Stimulated activated CD4-positive, alpha-beta T cell treated with anti-CD3 and anti-CD28 coated beads, Interleukin-2, amount 100 ng/mL, for 4 hours (primary cell): ENCODE measurements around the gene CFAP299.
"Not testable (repeated sequence)": the region's sequence is repeated elsewhere in the genome, so short reads cannot be mapped to it uniquely, and the experiment has no call there.

Experiments used
- DNase-seq: peaks from one replicate; pipeline ENCODE4 v3.0.0-alpha.2; 2020; ENCODE audit warnings: low read depth

Gene CFAP299

DNA sequence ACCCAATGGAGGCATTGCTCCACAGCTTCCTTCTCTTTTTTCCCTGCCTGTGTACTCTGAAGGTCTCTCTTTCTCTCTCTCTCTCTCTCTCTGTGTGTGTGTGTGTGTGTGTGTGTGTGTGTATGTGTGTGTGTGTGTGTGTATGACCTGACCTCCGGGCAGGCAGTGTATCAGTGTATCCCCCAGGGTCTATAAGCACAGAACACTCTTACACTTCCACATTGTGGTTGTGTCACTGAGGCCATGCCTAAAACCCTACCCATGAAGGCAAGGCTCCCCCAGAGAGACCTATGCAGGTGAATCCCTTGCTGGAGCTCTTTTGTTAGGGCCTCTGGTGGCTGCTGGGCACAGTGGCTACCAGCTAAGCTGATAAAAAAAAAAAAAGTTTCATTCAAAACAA lies 394.6 kb downstream of the CFAP299 start:
- no peak for DNase-seq

DNA sequence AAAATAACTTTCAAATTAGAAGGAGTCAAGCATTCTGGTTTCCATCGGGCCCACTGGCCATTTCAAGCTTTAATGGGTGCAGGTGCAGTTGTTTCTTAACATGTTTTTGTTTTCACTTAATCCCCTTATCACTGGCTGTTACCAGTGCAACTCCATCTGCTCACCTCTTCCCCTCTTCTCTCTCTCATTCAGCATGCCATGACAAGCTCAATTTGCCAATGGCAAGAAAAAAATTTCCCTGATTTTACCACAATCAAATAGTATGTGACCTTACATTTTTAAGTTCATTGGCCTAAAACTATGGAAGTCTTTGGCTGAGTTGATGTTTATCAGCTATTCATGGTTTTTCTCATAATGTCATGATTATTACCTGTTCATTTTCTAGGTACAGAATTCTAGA lies 395.9 kb downstream of the CFAP299 start:
- no peak for DNase-seq

DNA sequence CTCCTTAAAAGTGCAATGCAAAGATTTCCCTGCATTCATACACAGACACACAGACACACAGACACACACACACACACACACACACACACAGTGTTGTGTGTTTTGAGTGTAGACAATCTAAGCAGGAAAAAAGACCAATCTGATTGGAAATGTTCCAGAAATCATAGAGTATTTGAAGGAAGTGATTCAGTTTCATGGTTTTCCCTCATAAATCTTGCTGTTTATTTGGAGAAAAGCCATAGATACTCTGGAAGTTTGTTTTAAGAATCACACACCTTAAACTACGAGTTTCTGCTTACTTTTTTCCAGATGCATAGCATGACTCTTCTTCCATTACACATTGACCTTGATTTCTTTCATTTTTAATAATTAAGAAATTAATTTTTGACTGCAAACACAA lies 396.5 kb downstream of the CFAP299 start:
- DNase-seq: no peak

DNA sequence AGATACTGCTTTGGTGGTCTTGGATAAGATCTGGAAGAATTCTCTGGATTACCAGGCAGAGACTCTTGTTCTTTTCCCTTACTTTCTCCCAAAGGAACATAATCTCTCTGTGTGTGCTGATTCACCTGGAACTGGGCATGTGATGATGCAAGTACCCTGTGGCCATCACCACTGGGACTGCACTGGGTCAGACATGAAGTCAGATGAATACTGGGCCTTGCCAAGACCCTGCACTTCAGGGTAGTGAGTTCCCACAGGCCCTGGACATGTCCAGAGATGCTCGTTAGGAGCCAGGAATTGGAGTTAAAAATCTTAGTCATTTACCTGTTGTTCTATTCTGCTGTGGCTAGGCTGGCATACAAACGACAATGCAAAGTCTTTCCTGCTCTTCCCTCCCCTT lies 404.8 kb downstream of the CFAP299 start:
- no peak for DNase-seq

DNA sequence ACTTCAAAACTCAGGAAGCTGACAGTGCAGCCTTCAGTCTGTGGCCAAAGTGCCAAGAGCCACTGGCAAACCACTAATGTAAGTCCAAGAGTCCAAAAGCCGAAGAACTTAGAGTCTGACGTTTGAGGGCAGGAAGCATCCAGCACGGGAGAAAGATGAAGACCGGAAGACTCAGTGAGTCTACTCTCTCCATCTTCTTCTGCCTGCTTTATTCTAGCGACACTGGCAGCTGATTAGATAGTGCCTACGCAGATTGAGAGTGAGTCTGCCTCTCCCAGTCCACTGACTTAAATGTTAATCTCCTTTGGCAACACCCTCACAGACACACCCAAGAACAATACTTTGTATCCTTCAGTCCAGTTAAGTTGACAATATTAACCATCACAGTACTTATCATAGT lies 414.0 kb downstream of the CFAP299 start:
- DNase-seq: not testable (repeated sequence)

DNA sequence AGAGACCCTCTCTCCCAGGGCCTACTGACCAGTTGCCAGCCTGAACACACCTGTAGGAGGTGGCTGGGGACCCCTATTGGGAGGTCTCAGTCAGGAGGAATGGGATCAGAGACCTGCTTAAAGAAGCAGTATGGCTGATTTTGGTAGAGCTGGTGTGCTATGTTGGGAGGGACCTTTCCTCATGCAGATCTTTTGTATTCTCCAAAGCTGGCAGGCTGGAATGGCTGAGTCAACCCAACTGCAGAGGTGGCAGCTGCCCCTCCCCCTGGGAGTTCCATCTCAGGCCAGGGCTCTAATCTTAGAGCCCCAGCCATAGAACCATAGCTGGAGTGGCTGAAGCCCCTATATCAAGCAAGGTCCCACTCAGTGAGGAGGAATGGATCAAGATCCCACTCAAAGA lies 415.7 kb downstream of the CFAP299 start:
- DNase-seq: no peak

DNA sequence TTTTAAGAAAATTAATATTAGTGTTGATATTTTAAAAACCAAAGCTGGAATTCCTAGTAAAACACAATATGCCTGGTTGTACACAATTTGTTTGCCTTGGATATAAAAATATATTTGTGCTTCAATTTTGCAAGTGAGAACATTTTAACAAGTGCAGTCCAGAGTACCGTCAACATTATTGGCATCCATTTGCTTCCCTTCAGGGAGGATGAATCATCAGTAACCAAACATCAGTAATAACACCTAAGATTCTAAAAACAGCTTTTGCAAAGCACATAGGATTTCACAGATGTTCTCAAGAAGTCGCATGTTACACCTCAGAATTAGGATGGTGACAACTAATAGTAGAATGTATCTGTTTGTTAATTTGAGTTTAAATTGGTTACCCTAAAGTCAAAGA lies 432.4 kb downstream of the CFAP299 start:
- no peak for DNase-seq

DNA sequence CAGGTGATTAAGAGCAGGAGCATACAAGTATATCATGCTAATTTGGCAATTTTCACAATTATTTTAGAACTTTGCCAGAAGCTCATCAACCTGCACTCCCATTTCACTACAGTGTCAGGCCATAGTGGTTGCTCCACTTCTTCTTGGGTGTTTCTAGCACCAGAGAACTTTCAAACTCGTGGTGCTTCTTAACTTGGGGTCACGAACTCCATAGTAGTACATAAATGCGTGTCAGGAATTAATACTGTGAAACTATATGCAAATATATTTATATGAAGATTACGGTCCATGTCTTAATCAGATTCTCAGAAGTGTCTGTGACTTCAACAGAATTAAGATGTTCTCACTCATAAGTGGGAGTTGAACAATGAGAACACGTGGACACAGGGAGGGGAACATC lies 440.6 kb downstream of the CFAP299 start:
- no peak for DNase-seq

DNA sequence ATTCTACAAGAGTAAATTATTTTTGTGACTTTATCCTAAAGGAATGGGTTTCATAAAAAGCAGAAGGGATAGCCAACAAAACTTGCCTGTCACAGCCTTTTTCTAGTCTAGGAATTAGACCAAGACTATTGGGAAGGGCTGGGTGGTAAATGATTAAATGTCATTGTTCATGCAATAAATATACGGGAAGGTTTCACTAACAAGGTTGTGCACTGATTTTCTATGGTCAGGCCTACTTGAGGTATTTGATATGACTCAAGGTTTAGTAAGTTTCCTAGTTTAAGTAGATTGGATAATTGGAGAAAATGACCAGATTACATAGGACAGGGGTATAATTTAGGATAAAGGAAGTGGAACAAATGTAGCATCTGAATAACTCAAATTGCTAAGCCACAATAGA lies 445.9 kb downstream of the CFAP299 start:
- no peak for DNase-seq

DNA sequence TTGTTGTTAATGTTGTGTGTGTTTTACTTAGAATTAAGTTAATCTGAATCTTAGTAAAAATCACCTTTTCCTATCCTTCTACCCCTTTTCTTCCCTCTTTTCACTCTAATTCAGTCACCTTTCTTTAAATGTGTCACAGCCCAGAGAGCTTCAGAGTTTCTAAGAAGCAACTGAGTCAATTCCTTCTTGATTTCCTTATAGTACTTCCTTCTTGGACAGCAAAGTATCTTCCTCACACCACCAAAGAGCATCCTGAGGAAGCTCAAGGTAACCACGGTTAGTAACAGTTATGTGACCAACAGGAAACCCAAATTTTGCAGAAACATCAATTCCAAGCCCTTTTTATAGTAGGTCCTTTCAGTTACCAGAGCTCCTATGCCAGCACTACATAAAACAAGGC lies 451.8 kb downstream of the CFAP299 start:
- no peak for DNase-seq

DNA sequence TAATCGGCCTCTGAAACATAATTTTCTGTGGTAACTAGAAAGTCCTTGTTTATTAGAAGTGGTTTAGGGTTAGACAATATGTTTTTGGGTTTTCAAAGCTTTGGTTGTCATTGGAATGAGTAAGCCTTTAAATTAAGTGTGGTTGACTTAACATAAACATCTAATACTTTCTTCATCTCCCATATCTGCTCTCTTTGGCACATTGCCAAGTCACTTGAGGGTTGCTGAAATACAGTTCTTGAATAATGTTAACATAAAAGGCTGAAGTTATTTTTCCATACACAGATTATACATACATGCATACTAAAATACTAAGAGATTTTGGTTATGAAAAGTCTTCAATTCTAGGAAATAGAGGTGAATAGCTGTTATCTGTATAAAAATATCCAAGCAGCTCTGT lies 453.3 kb downstream of the CFAP299 start:
- no peak for DNase-seq

DNA sequence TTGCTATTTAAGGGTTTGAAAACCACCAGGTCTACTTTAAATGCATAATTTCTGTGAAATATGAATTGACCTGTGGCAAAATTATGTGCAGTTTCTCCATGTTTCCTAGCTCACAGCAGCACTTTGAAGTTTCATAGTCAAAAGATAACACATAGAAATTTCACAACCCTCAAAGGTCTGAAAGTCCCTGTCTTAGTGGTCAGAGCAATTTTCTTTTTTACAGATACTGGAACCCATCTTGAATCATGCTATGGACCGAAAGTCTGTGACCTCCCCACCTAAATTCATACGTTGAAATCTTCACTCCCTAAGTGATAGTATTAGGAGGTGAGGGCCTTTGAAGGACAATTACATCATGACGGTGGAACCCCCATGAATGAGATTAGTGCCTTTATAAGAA lies 454.6 kb downstream of the CFAP299 start:
- no peak for DNase-seq

DNA sequence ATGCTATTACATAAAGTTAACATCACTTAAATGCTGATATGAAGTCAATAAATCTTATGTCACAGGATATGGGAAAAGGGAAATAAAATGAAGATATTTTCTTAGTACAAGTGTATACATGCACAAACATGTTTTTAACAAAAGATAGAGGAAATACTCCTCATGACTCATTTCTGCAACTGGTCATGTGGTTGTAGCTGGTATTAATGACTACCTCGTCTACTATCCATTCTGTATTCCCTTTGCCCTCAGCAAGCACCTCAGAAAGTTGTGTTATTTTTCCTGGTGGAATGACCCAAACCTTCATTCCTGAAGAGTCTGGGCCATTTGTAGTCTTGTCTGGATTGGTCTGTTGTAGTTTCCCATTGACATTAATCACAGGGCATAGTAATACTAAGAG lies 458.1 kb downstream of the CFAP299 start:
- not testable (repeated sequence) for DNase-seq

DNA sequence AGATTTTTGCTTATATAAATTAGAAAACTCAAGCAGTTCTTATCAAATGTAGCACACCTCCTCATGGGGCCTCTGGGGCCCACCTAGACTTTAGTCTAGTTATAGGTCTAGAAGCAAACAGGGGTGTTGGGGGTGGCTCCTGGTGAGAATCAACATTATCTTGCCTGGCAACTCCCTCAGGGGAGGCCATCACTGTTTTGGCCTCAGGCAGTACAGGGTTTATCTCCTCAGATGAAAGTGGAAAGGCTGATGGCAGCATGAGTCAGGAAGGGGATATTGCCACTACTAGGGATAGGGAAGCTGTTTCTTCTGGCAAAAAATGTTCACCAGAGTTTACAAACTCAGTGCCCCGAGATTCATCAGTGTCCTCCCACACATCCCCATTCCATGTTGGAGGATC lies 462.6 kb downstream of the CFAP299 start:
- DNase-seq: no peak

DNA sequence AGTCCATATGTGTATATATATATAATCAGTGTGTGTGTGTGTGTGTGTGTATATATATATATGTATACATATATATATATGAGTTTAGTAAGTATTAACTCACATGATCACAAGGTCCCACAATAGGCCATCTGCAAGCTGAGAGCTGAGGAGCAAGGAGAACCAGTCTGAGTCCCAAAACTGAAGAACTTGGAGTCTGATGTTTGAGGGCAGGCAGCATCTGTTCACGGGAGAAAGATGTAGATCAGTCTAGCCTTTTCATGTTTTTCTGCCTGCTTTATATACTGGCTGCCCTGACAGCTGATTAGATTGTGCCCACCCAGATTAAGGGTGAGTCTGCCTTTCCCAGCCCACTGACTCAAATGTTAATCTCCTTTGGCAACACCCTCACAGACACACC lies 465.2 kb downstream of the CFAP299 start:
- not testable (repeated sequence) for DNase-seq

DNA sequence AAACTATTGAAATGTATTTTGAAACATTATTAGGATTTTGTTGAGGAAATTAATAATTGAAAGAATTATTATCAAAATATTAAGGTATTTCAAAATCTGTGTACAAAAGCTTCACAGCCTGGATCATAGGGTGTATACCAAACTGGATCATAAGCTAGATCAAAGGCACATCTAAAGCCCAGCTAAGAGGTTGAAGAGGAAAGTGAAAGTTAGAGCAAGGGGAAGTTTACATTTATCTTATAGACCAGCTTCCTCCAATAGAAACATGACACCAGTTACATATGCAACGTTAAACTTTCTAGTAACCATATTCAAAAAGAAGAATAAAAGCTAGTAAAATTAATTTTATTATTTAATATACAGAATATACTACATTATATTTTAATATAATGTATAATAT lies 467.8 kb downstream of the CFAP299 start:
- DNase-seq: no peak

DNA sequence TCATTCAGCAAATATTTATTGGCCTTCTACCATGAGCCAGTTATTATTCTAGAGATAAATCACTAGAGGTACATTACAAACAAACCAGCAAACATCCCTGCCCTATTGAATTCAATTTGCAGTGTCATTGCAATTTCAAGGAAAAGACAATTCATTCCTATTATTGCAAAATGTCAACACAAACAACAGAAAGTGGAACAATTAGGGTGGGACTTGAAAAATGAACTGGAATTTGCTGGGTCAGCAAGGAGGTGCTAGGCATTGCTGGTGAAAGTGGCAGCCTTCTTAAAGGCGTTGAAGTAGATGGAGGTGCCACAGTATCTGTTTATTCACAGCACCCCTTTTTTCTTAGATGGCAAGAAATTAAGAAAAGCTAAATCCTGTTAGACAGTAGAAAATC lies 470.9 kb downstream of the CFAP299 start:
- no peak for DNase-seq

DNA sequence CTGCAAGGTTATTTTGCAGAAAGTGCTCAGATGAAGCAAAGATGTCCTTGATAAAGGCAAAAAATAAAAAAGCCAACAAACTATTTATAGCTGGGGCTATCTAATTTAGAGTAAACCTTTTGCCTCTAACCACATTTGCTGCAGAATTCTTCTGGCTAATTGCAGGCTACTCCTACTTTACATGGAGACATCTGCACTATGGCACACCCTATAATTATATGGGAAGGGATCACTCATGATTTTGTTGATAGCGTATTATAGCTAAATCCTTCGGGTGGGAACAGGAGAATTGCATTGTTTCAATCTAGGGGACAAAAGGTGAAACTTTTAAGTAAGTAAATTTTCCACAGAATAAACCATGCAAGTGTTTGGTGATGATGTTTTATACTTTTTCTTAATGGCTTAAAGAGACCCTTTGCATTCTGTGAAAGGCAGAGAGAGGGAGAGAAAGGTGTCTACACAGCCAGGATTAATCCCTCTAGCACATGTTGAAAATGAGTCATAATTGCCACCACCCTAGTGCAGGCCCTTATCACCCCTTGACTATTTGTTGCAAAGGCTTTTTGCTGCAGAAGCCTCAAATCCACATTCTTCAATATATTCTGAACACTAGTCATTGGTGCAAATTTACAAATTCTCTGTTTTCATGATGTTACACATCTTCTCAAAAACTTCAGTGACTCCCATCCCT lies 473.7 kb downstream of the CFAP299 start:
- no peak for DNase-seq

DNA sequence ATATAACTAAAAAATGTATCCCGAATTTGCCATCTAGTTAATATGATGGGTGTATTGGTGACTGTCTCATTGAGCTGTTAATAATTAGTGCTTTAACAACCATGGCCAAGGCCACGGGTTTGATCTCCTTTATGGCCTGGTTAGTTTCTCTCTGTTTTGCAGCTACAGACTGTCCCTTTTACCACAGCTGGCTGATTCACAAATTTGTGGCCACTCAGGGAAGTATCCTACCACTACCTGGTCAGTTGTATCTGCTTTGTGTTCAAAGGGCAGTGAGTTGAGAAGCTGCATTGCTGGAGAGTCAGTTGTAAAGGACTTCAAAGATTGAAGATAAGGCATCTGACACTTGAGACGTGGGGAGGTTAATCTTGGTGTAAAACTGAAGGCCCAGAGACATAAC lies 475.9 kb downstream of the CFAP299 start:
- no peak for DNase-seq

DNA sequence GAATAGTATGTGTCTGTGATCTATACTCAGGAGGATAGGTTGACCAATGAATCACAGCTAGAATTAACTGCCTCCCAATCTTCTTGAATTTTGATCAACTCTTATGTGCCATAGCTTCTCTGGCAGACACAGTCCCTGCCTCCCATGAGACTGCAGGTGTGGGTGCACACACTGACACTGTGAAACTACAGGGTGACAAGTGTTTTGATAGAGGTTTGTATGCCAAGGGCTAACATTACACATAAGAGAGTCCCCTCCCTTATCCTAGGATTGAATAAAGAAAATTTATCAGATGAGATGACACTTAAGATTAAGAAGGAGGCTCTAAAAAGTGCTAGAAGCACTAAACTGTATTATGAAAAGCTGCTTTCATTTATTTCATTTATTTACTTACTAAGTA lies 476.6 kb downstream of the CFAP299 start:
- DNase-seq: no peak

DNA sequence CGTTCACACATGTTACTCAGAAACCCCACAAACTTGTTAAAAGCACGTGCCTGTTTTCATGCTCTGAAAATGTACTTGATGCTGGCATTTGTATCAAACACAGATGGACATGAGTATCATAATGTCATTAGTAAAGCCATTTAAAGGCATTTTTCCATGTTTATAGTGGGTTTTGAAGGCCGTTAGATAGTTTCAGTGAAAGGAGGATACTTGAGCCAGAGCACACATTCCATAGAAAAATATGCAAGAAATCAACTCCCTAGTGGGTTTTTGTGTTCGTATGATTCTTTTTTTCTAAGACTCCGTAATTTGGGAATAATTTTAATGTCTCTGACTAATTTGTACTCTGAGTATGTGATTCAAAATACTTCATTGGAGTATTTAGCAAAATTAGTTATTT lies 478.7 kb downstream of the CFAP299 start:
- DNase-seq: no peak

DNA sequence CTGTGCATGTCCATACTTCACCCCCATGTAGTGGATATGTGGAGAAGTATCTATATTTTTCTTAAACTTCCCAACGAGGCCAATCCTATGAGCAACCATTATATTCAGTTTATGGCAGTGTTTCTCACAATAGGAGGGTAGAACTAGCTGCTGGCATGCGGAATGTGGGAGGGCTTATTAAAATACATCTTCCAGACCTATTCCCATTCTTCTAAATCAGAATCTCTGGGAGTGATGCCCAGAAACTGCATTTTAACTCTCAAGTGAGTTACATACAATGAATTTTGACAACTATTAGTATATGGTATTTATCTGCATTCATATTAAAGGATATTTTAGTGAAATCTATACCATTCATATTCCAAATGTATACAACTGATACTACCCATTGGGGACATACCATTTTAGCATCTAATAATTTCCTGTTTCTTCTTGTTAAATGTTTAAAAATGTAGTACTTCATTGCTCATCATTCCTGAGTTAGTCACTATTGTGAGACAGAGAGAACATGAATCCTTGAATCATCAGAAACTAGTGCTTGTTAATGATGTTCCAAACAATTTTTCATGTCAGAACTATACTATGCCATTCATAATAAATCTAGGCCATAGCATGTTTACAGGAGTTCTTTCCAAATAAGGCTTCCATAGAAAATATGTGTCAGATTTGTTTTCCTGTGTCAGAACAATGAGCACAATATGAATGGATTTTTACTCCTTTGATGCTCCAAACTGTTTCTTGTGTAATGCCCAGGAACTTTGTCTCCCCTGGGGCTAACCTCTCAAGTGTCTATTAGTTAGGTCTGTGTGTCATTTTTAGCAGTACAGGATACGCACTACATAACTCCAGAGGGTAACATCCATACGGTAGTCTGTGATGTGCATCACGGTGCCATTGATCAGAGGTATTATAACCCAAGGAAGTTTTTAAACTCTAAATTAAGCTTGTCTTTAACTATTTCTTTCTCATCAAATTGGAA lies 496.1 kb downstream of the CFAP299 start:
- no peak for DNase-seq

DNA sequence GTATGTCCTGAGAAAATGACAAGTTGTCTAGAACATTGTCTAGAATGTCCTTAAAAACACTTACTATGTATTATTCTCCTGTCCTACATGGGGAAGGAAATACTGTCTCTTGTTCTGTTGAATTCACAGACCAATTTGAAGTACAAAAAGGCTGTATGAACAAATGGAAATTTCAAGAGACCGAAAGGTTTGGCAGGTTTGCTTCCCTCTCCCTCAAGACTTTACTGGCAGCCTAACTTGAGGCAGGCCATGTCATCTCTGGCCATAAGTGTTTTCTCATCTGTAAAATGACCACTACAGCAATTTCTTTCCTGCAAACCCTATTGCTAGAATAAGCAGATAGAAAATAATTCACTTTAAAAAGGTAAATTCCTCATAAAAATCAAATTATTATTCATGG lies 503.8 kb downstream of the CFAP299 start:
- no peak for DNase-seq

DNA sequence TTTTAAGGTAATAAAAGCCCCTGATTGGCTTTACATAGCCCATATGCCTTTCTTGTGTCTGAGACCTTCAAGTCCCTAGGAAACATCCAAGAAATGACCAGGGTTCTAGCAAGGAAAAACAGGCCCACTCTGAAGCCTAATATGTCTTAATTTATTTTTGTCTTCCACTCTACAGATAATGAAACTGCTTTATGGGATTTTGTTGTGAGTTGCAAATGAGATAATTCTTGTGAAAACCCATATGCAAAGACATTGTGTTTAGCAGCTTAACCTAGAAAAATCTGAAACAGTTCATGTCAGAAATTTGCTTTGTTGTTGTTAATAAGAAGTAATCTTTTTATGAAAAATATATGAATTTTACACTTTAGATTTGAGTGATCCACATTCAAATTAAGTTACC lies 504.3 kb downstream of the CFAP299 start:
- DNase-seq: no peak
